K562 (cell line): ENCODE results near the gene SEC61A1. TPM values are rescaled to one million over a fixed set of nuclear protein-coding genes. Genes with fewer than 3 reads are reported as not detected.

ENCODE experiments used
- CLOCK ChIP-seq: fragments of 250-450 bp; sonication (Bioruptor Pico); IDR thresholded peaks from 2 replicates; pipeline ENCODE4 v1.4.0; 2020; ENCODE audit warnings: mild to moderate bottlenecking, moderate library complexity, borderline replicate concordance
- ELF2 ChIP-seq: fragments of 250-450 bp; sonication (Bioruptor Pico); IDR thresholded peaks from 2 replicates; pipeline ENCODE4 v1.5.0; 2021; ENCODE audit warnings: mild to moderate bottlenecking
- NFXL1 ChIP-seq: fragments of 450-650 bp; formaldehyde crosslinking; IDR thresholded peaks from 2 replicates; pipeline ENCODE4 v1.4.0; 2021; ENCODE audit warnings: mild to moderate bottlenecking
- SIRT6 ChIP-seq: IDR thresholded peaks from one replicate; pipeline ENCODE4 v1.6.1; 2012; ENCODE audit warnings: low read depth, mild to moderate bottlenecking, control low read depth, inconsistent platforms, low read length, moderate library complexity
- ZNF124 ChIP-seq: sonication (generic); formaldehyde crosslinking; IDR thresholded peaks from 2 replicates; pipeline ENCODE4 v1.8.1; 2022; ENCODE audit warnings: missing genetic modification reagents
- ZNF518B ChIP-seq: fragments of 250-450 bp; sonication (Bioruptor Pico); IDR thresholded peaks from 2 replicates; pipeline ENCODE4 v1.5.0; 2021; ENCODE audit warnings: mild to moderate bottlenecking, moderate library complexity
- polyA plus RNA-seq, 8 experiments: library from polyadenylated mRNA; depleted of rRNA in 4 of 8; stranded (reverse) in 5 of 8; unstranded in 3 of 8; fragments of >200 nt; fragmentation: Nextera tagmentation in 2 of 8; fragmentation: Illumina TruSeq in 1 of 8; extraction: Ambion mirVana in 2 of 8; extraction: Trizol in 1 of 8; gene quantifications; 2 replicates each; pipeline versions ENCODE4 v1.2.1 to v1.2.3, GENCODE V29; 2011 to 2014; ENCODE audit warnings: inconsistent platforms in 1 of 8, missing spikeins in 1 of 8
- total RNA-seq, 7 experiments: library from RNA; depleted of rRNA in 6 of 7; stranded (reverse); fragments of >200 nt in 6 of 7; fragmentation: Illumina TruSeq in 2 of 7; extraction: Trizol in 2 of 7; gene quantifications; 2 replicates each; pipeline versions ENCODE4 v1.2.1 to v1.2.3, GENCODE V29; 2011 to 2021; ENCODE audit warnings: low replicate concordance in 1 of 7

SEC61A1 gene
- total and polyA plus RNA-seq, 9 of the 15 experiments (the other 6 are each of a cell fraction or from before 2014, with no cell fraction given): 1.9 to 140 (median 79.1) TPM

- no peak for TF ChIP-seq ELF2 (CRISPR knock-in tag)
- TF ChIP-seq CLOCK (CRISPR knock-in tag): no peak
- TF ChIP-seq ZNF518B (CRISPR knock-in tag): no peak
- no peak for TF ChIP-seq ZNF124 (CRISPR knock-in tag)
- TF ChIP-seq NFXL1 (CRISPR knock-in tag): no peak
- no peak for TF ChIP-seq SIRT6
Measured at GRCh38 chr3:128084675-128085021, 32.4 kb downstream of the SEC61A1 start (continued).
